Trophoblast cell (in vitro differentiated cells and primary cell): ENCODE data around the gene ALG8.

Experiments used
- DNase-seq, 2 donors: peaks; one replicate each; pipeline ENCODE4 v3.0.0-alpha.2; 2016
- H2AFZ ChIP-seq: 2 replicates; pipeline ENCODE4 v1.6.1; 2013; ENCODE audit warnings: low read length, moderate library complexity, mild to moderate bottlenecking; ENCODE audit not compliant: insufficient read depth, poor library complexity
- H2AK5ac ChIP-seq: 2 replicates; pipeline ENCODE4 v1.6.1; 2013; ENCODE audit warnings: mild to moderate bottlenecking, low read length
- H2BK120ac ChIP-seq: 2 replicates; pipeline ENCODE4 v1.6.1; 2013; ENCODE audit warnings: low read length, mild to moderate bottlenecking, moderate library complexity; ENCODE audit not compliant: insufficient read depth, poor library complexity
- H2BK12ac ChIP-seq: 2 replicates; pipeline ENCODE4 v1.6.1; 2013; ENCODE audit warnings: mild to moderate bottlenecking, low read length, moderate library complexity
- H2BK5ac ChIP-seq: 2 replicates; pipeline ENCODE4 v1.6.1; 2013; ENCODE audit warnings: low read length, low read depth, moderate library complexity, mild to moderate bottlenecking; ENCODE audit not compliant: poor library complexity
- H3K14ac ChIP-seq: 2 replicates; pipeline ENCODE4 v1.6.1; 2013; ENCODE audit warnings: mild to moderate bottlenecking, low read length
- H3K18ac ChIP-seq: 2 replicates; pipeline ENCODE4 v1.6.1; 2013; ENCODE audit warnings: mild to moderate bottlenecking, low read length
- H3K23ac ChIP-seq: 2 replicates; pipeline ENCODE4 v1.6.1; 2013; ENCODE audit warnings: low read length
- H3K27ac ChIP-seq: 2 replicates; pipeline ENCODE4 v1.5.1; 2013; ENCODE audit warnings: low read depth, mild to moderate bottlenecking, inconsistent platforms, low read length, moderate library complexity
- H3K27me3 ChIP-seq: 2 replicates; pipeline ENCODE4 v1.6.1; 2013; ENCODE audit warnings: inconsistent platforms, mild to moderate bottlenecking, low read length, moderate library complexity; ENCODE audit not compliant: insufficient read depth
- H3K36me3 ChIP-seq, 2 experiments: 1 replicate in 1 of 2; 2 replicates in 1 of 2; pipeline ENCODE4 v1.6.1; 2013; ENCODE audit warnings: low read length in 2 of 2, mild to moderate bottlenecking in 2 of 2, moderate library complexity in 1 of 2; ENCODE audit not compliant: insufficient read depth in 2 of 2, control insufficient read depth in 1 of 2
- H3K4ac ChIP-seq: 2 replicates; pipeline ENCODE4 v1.6.1; 2013; ENCODE audit warnings: low read depth, mild to moderate bottlenecking, low read length, moderate library complexity
- H3K4me1 ChIP-seq, 2 experiments: 1 replicate in 1 of 2; 2 replicates in 1 of 2; pipeline ENCODE4 v1.6.1; 2013; ENCODE audit warnings: low read length in 2 of 2, mild to moderate bottlenecking in 2 of 2, moderate library complexity in 1 of 2; ENCODE audit not compliant: insufficient read depth in 2 of 2, control insufficient read depth in 1 of 2
- H3K4me2 ChIP-seq: 2 replicates; pipeline ENCODE4 v1.6.1; 2013; ENCODE audit warnings: inconsistent platforms, mild to moderate bottlenecking, low read length, moderate library complexity
- H3K4me3 ChIP-seq: 2 replicates; pipeline ENCODE4 v1.5.1; 2013; ENCODE audit warnings: mild to moderate bottlenecking, low read depth, low read length, inconsistent platforms
- H3K79me1 ChIP-seq: one replicate; pipeline ENCODE4 v1.6.1; 2013; ENCODE audit warnings: low read length
- H3K79me2 ChIP-seq: 2 replicates; pipeline ENCODE4 v1.6.1; 2013; ENCODE audit warnings: low read length, mild to moderate bottlenecking; ENCODE audit not compliant: control insufficient read depth, insufficient read depth, poor library complexity
- H3K9ac ChIP-seq: 2 replicates; pipeline ENCODE4 v1.6.1; 2013; ENCODE audit warnings: mild to moderate bottlenecking, low read length
- H3K9me3 ChIP-seq: 2 replicates; pipeline ENCODE4 v1.6.1; 2013; ENCODE audit warnings: low read depth, mild to moderate bottlenecking, control low read depth, inconsistent platforms, low read length; ENCODE audit not compliant: insufficient read depth
- H4K12ac ChIP-seq: 2 replicates; pipeline ENCODE4 v1.6.1; 2013; ENCODE audit warnings: low read depth, mild to moderate bottlenecking, low read length, moderate library complexity
- H4K8ac ChIP-seq: 2 replicates; pipeline ENCODE4 v1.6.1; 2013; ENCODE audit warnings: low read depth, mild to moderate bottlenecking, low read length, moderate library complexity
- H4K91ac ChIP-seq: one replicate; pipeline ENCODE4 v1.6.1; 2013; ENCODE audit warnings: low read depth, mild to moderate bottlenecking, low read length, moderate library complexity
- WGBS: extraction: QIAGEN DNeasy Blood & Tissue Kit; methylation state at CpG from one replicate; pipeline ENCODE4 v1.1.7; 2013; ENCODE audit warnings: missing lambda C conversion rate; ENCODE audit not compliant: insufficient read length, insufficient coverage; ENCODE audit errors: extremely low coverage; 5-methylcytosine and 5-hydroxymethylcytosine counted together

Gene ALG8

DNA sequence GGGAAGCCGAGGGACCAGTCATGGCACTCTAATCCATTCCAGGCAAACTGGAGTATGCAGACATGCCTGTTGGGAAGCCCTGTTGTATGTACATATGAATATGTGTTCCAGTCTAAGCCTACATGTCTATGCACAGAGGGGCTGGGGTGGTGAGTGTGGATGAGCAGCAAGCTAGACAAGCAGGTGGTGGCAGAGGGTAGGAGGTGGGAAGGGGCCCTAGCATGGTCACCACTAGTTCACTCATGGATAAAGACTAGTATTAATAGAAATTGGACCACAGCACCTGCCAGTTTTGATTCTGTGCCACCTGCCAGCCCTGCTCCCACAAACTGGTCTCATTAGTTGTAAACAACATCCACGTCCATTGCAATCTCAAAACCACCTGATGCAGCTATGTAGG, 74.2 kb downstream of the ALG8 start:
- H3K4me2 ChIP-seq = no peak overlapping the region
- no peak overlapping the region for H2BK120ac ChIP-seq
- H3K23ac ChIP-seq = no peak overlapping the region
- no peaks in the 10 kb centered on the region for H3K79me2 ChIP-seq
- no peak for DNase-seq
- no peak overlapping the region for H2BK5ac ChIP-seq
- H3K79me1 ChIP-seq = no peaks in the 10 kb centered on the region
- H3K9ac ChIP-seq = no peak overlapping the region
- WGBS = no CpG with 5 or more reads among the region's 2 CpGs
- no peak overlapping the region for H2AK5ac ChIP-seq
- no peak overlapping the region for H3K27ac ChIP-seq
- H3K18ac ChIP-seq = no peak overlapping the region
- no peak overlapping the region for H3K14ac ChIP-seq
- H4K91ac ChIP-seq = no peak overlapping the region
- H4K8ac ChIP-seq = no peak overlapping the region
- H3K4me3 ChIP-seq = no peak overlapping the region
- peaks cover 8 to 10% of the 10 kb centered on the region in 2 experiments for H3K36me3 ChIP-seq
- no peak overlapping the region for H3K4ac ChIP-seq
- H2BK12ac ChIP-seq = no peak overlapping the region
- peaks cover 2 to 3% of the 10 kb centered on the region in 2 experiments for H3K4me1 ChIP-seq
- H2AFZ ChIP-seq = no peak overlapping the region
- no peaks in the 10 kb centered on the region for H3K9me3 ChIP-seq
- no peaks in the 10 kb centered on the region for H3K27me3 ChIP-seq
- H4K12ac ChIP-seq = no peak overlapping the region

DNA sequence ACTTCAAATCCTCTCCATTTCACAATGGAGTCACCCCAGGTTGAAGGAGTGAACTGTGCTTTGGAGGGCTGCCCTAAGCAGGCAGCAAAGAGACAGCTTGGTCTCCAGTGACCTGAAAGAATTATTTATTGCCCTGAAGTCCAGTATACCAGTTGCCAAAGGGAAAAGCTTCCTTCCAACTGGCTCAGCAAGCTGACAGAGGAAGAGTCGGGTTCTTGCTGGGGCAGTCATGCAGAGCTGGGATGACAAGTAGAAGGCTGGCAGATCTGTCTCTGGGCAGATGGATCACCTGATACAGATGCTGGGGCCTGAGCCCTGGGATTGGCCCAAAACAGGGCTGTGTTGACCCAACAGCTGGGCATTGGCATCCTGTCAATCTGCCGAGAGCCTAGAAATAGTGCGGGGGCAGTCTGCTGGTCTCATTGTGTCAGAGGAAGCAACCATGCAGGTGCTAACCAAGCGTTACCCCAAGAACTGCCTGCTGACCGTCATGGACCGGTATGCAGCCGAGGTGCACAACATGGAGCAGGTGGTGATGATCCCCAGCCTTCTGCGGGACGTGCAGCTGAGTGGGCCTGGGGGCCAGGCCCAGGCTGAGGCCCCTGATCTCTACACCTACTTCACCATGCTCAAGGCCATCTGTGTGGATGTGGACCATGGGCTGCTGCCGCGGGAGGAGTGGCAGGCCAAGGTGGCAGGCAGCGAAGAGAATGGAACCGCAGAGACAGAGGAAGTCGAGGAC, 75.8 kb downstream of the ALG8 start, which contains the start of gene THRSP:
Gene THRSP, plus strand, starts transcription at position 422 of the 742 bp plus-strand sequence. Its CDS starts 21 bp downstream, at position 443.
- no peaks in the 10 kb centered on the region for H3K79me1 ChIP-seq
- H3K27me3 ChIP-seq = no peaks in the 10 kb centered on the region
- no peak within 1 kb of the TSS for H3K14ac ChIP-seq
- WGBS = no CpG with 5 or more reads among the region's 14 CpGs
- peaks cover 0 to 2% of the 10 kb centered on the region in 2 experiments for H3K36me3 ChIP-seq
- H3K4me1 ChIP-seq = peaks cover 2 to 3% of the 10 kb centered on the region in 2 experiments
- no peak within 1 kb of the TSS for H3K27ac ChIP-seq
- no peak within 1 kb of the TSS for H4K91ac ChIP-seq
- H3K9ac ChIP-seq = no peak within 1 kb of the TSS
- H4K12ac ChIP-seq = no peak within 1 kb of the TSS
- no peak within 1 kb of the TSS for H3K4ac ChIP-seq
- H2AK5ac ChIP-seq = no peak within 1 kb of the TSS
- no peaks in the 10 kb centered on the region for H3K79me2 ChIP-seq
- H2BK120ac ChIP-seq = no peak within 1 kb of the TSS
- H3K4me3 ChIP-seq = no peak within 1 kb of the TSS
- no peak within 1 kb of the TSS for H3K4me2 ChIP-seq
- H3K18ac ChIP-seq = no peak within 1 kb of the TSS
- no peak within 1 kb of the TSS for H4K8ac ChIP-seq
- H2AFZ ChIP-seq = no peak within 1 kb of the TSS
- no peaks in the 10 kb centered on the region for H3K9me3 ChIP-seq
- H2BK12ac ChIP-seq = no peak within 1 kb of the TSS
- no peak within 1 kb of the TSS for H2BK5ac ChIP-seq
- DNase-seq = no peak
- no peak within 1 kb of the TSS for H3K23ac ChIP-seq

DNA sequence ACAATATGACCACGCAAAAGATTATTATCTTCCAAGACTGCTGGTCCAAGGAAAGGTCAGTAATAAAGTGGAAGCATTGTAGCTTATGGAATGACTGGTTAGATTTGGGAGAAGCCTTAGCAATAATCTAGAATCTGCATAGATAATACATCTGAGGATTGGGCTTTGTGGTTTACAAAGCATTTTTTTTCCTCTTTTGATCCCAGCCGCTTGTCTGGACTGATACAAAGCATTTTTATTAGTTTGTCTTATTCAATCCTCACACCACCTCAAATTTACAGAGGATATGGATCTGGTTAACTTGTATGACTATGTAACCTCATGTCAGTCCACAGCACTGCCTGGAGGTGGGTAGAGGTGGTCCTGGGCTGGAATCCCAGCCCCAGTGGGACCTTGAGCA, 76.8 kb downstream of the ALG8 start:
- no peaks in the 10 kb centered on the region for H3K27me3 ChIP-seq
- H3K4me1 ChIP-seq = peaks cover 2 to 3% of the 10 kb centered on the region in 2 experiments
- no peak overlapping the region for H2BK120ac ChIP-seq
- no peaks in the 10 kb centered on the region for H3K79me2 ChIP-seq
- H3K14ac ChIP-seq = no peak overlapping the region
- H4K91ac ChIP-seq = no peak overlapping the region
- peaks cover 0 to 2% of the 10 kb centered on the region in 2 experiments for H3K36me3 ChIP-seq
- no peak overlapping the region for H2AFZ ChIP-seq
- H3K4me3 ChIP-seq = no peak overlapping the region
- no peak overlapping the region for H2BK12ac ChIP-seq
- H3K23ac ChIP-seq = no peak overlapping the region
- no peak overlapping the region for H3K18ac ChIP-seq
- H3K4me2 ChIP-seq = no peak overlapping the region
- peaks cover under 1% of the 10 kb centered on the region for H3K79me1 ChIP-seq
- H4K12ac ChIP-seq = no peak overlapping the region
- DNase-seq = no peak
- no peak overlapping the region for H3K4ac ChIP-seq
- no peak overlapping the region for H2BK5ac ChIP-seq
- H3K9me3 ChIP-seq = no peaks in the 10 kb centered on the region
- H4K8ac ChIP-seq = no peak overlapping the region
- no peak overlapping the region for H2AK5ac ChIP-seq
- no CpG with 5 or more reads among the region's 2 CpGs for WGBS
- no peak overlapping the region for H3K9ac ChIP-seq
- no peak overlapping the region for H3K27ac ChIP-seq

DNA sequence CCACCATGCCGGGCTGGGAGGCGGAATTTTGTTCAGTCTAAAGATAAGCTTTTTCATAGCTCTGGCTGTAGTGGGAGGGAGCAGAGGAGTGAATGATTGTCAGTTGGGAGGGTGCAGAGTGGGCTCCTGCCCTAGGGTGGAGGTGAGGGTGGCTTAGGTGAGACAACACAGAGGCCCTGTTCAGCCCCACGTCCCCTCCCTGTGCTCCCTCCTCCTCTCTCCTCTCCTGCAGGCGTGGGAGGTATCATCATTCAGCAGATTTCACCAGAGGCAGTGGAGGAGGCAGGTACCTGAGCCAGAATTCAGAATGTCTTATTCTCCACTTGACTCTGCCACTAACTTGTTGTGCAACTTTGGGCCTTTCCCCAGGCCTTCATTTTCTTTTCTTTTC, 77.5 kb downstream of the ALG8 start:
- no peak overlapping the region for H4K91ac ChIP-seq
- H3K4me1 ChIP-seq = peaks cover 2 to 3% of the 10 kb centered on the region in 2 experiments
- peak overlapping the region; percentile 26 for H2BK12ac ChIP-seq
- H3K18ac ChIP-seq = no peak overlapping the region
- H3K79me2 ChIP-seq = no peaks in the 10 kb centered on the region
- no peak for DNase-seq
- no peak overlapping the region for H3K27ac ChIP-seq
- peak overlapping the region; percentile 30 for H2AFZ ChIP-seq
- H3K23ac ChIP-seq = no peak overlapping the region
- no peaks in the 10 kb centered on the region for H3K9me3 ChIP-seq
- no peak overlapping the region for H2BK120ac ChIP-seq
- no peak overlapping the region for H3K4me3 ChIP-seq
- no peak overlapping the region for H2BK5ac ChIP-seq
- H3K4ac ChIP-seq = no peak overlapping the region
- WGBS = no CpG with 5 or more reads among the region's 4 CpGs
- H3K27me3 ChIP-seq = no peaks in the 10 kb centered on the region
- no peaks in the 10 kb centered on the region for H3K36me3 ChIP-seq
- no peak overlapping the region for H3K9ac ChIP-seq
- H3K4me2 ChIP-seq = no peak overlapping the region
- H3K79me1 ChIP-seq = peaks cover 2% of the 10 kb centered on the region
- no peak overlapping the region for H3K14ac ChIP-seq
- peak overlapping the region; percentile 35 for H4K8ac ChIP-seq
- H2AK5ac ChIP-seq = no peak overlapping the region
- H4K12ac ChIP-seq = no peak overlapping the region
